ENCODE results near the gene FBXO3.

- no peak for TF ChIP-seq CTCF (IDR thresholded peaks at IDR 0.05; ENCODE audit: low read depth, low read length, poor library complexity, severe bottlenecking)
- no peak for TF ChIP-seq EZH2phosphoT487 (IDR thresholded peaks at IDR 0.05; ENCODE audit: borderline replicate concordance, low read length)
These were observed 83.1 kb downstream of the FBXO3 start for GRCh38 chr11:33691066-33691864.
